HepG2 (cell line): ENCODE measurements around the gene VILL. TPM values are rescaled to one million over a fixed set of nuclear protein-coding genes. Genes with fewer than 3 reads are reported as not detected.
A peak's percentile ranks its signal among the peaks of the same experiment; 100 is the strongest.

Experiments
- ATF2 ChIP-seq: sonication (generic); formaldehyde crosslinking; IDR thresholded peaks from 2 replicates; pipeline ENCODE4 v1.4.0; 2020; ENCODE audit warnings: missing genetic modification reagents
- EP300 ChIP-seq, 3 experiments: sonication (generic) in 1 of 3; formaldehyde crosslinking in 1 of 3; IDR thresholded peaks; 2 replicates each; pipeline versions ENCODE4 v1.5.1 to v1.6.1; 2011 to 2020; ENCODE audit warnings: low read depth in 2 of 3, low read length in 2 of 3, borderline replicate concordance in 1 of 3, improper control_type of control experiment in 1 of 3, mild to moderate bottlenecking in 1 of 3, missing genetic modification reagents in 1 of 3, moderate library complexity in 1 of 3
- GATA4 ChIP-seq: sonication (generic); IDR thresholded peaks from 2 replicates; pipeline ENCODE4 v1.6.1; 2016; ENCODE audit warnings: antibody characterized with exemption, low read depth, borderline replicate concordance
- HDAC1 ChIP-seq: sonication (generic); formaldehyde crosslinking; IDR thresholded peaks from 2 replicates; pipeline ENCODE4 v1.5.1; 2020; ENCODE audit warnings: mild to moderate bottlenecking, missing genetic modification reagents
- HNRNPLL ChIP-seq: fragments of 200-400 bp; formaldehyde crosslinking; IDR thresholded peaks from 2 replicates; pipeline ENCODE4 v1.6.1; 2017; ENCODE audit warnings: mild to moderate bottlenecking, low read depth, low read length; ENCODE audit not compliant: poor library complexity, severe bottlenecking
- KLF12 ChIP-seq: sonication (generic); formaldehyde crosslinking; IDR thresholded peaks from 2 replicates; pipeline ENCODE4 v1.4.0; 2020; ENCODE audit warnings: missing genetic modification reagents, borderline replicate concordance
- PAXIP1 ChIP-seq: sonication (generic); formaldehyde crosslinking; conservative IDR thresholded peaks from 2 replicates; pipeline ENCODE4 v1.4.0; 2020; ENCODE audit warnings: mild to moderate bottlenecking, missing genetic modification reagents, moderate library complexity
- TAF1 ChIP-seq: sonication (generic); formaldehyde crosslinking; IDR thresholded peaks from 2 replicates; pipeline ENCODE4 v1.4.0; 2020; ENCODE audit warnings: missing genetic modification reagents
- ZMYM4 ChIP-seq: sonication (generic); formaldehyde crosslinking; IDR thresholded peaks from 2 replicates; pipeline ENCODE4 v1.8.1; 2023; ENCODE audit warnings: mild to moderate bottlenecking, missing genetic modification reagents
- ZNF251 ChIP-seq: sonication (generic); formaldehyde crosslinking; IDR thresholded peaks from 2 replicates; pipeline ENCODE4 v1.9.0; 2021; ENCODE audit warnings: mild to moderate bottlenecking, missing genetic modification reagents
- ZNF253 ChIP-seq: sonication (generic); formaldehyde crosslinking; IDR thresholded peaks from 2 replicates; pipeline ENCODE4 v1.8.0; 2022; ENCODE audit warnings: mild to moderate bottlenecking, missing genetic modification reagents, borderline replicate concordance
- ZNF260 ChIP-seq: sonication (generic); formaldehyde crosslinking; IDR thresholded peaks from 2 replicates; pipeline ENCODE4 v1.4.0; 2020; ENCODE audit warnings: missing genetic modification reagents, low read depth, mild to moderate bottlenecking, borderline replicate concordance
- ZNF441 ChIP-seq: sonication (generic); formaldehyde crosslinking; IDR thresholded peaks from 2 replicates; pipeline ENCODE4 v1.7.0; 2021; ENCODE audit warnings: missing genetic modification reagents, borderline replicate concordance
- ZNF550 ChIP-seq: sonication (generic); formaldehyde crosslinking; IDR thresholded peaks from 2 replicates; pipeline ENCODE4 v1.4.0; 2020; ENCODE audit warnings: mild to moderate bottlenecking, missing genetic modification reagents, borderline replicate concordance
- polyA plus RNA-seq, 8 experiments: library from polyadenylated mRNA; depleted of rRNA in 3 of 8; stranded (reverse) in 7 of 8; unstranded in 1 of 8; fragments of >200 nt; fragmentation: Illumina TruSeq in 4 of 8; extraction: Trizol in 4 of 8; gene quantifications; 2 replicates each; pipeline versions ENCODE4 v1.2.1 to v1.2.3, GENCODE V29; 2011 to 2016; ENCODE audit warnings: low read depth in 4 of 8, missing spikeins in 1 of 8, mixed read lengths in 1 of 8; ENCODE audit not compliant: insufficient read depth in 1 of 8
- total RNA-seq, 5 experiments: library from RNA; depleted of rRNA; stranded (reverse); fragments of >200 nt; fragmentation: Illumina TruSeq; extraction: Trizol; gene quantifications; 2 replicates each; pipeline ENCODE4 v1.2.3, GENCODE V29; 2016; ENCODE audit warnings: low read depth in 1 of 5
- TF ChIP-seq, protein P1 (sequence below): sonication (generic); formaldehyde crosslinking; IDR thresholded peaks from 2 replicates; pipeline ENCODE4 v1.5.0; 2020; ENCODE audit warnings: mild to moderate bottlenecking, missing genetic modification reagents, borderline replicate concordance

The VILL gene
- total and polyA plus RNA-seq, 2 of the 13 experiments (the other 11 are each of a cell fraction or from before 2014, with no cell fraction given): 3.2 to 5.3 TPM

DNA sequence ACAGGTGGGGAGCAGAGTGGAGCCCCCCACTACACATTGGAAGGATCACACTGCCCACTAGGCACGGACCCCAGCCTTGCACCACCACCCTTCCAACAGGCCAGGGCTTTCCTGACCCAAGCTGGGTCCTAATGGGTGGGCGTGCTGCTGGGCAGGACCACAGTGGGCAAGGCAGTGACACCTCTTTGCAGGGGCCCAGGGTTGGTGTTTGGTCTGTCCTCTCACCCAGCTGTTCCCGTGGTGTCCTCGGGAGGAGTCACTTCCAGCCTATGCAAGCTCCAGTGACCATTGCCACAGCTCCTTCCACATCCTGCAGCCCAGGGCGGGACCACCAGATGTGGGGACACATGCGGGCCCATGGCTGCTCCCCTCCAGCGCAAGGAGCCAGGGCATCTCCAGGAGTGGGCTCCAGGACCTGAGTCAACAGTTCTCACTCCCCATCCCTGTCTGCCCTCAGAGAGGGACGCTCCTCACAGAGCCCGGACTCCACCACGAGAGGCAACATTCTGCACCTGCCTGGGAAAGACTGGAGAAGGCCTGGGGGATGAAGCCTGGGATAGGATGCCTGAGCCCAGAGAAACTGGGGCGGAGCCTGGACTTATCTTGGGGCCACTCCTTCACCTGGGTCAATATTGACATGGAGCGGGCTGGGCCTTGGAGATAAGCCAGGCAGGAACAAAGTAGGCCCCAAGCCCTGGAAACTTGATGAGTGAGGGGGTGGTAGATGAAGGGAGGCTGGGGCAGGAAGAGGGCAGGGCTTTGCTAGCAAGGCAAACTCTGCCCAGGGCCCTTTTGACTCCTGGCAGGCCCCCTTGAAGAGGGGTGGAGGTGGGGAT, 3.9 kb upstream of the VILL start (continued):
- TF ChIP-seq, protein P1, sequence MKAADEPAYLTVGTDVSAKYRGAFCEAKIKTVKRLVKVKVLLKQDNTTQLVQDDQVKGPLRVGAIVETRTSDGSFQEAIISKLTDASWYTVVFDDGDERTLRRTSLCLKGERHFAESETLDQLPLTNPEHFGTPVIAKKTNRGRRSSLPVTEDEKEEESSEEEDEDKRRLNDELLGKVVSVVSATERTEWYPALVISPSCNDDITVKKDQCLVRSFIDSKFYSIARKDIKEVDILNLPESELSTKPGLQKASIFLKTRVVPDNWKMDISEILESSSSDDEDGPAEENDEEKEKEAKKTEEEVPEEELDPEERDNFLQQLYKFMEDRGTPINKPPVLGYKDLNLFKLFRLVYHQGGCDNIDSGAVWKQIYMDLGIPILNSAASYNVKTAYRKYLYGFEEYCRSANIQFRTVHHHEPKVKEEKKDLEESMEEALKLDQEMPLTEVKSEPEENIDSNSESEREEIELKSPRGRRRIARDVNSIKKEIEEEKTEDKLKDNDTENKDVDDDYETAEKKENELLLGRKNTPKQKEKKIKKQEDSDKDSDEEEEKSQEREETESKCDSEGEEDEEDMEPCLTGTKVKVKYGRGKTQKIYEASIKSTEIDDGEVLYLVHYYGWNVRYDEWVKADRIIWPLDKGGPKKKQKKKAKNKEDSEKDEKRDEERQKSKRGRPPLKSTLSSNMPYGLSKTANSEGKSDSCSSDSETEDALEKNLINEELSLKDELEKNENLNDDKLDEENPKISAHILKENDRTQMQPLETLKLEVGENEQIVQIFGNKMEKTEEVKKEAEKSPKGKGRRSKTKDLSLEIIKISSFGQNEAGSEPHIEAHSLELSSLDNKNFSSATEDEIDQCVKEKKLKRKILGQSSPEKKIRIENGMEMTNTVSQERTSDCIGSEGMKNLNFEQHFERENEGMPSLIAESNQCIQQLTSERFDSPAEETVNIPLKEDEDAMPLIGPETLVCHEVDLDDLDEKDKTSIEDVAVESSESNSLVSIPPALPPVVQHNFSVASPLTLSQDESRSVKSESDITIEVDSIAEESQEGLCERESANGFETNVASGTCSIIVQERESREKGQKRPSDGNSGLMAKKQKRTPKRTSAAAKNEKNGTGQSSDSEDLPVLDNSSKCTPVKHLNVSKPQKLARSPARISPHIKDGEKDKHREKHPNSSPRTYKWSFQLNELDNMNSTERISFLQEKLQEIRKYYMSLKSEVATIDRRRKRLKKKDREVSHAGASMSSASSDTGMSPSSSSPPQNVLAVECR (CRISPR knock-in tag): peak; percentile 55; the same call in 1 of the 2 replicates
- TF ChIP-seq EP300 (IDR thresholded peaks at IDR 0.05; ENCODE audit: low read depth in 2 of 2, low read length in 2 of 2) (peak in 1 of 2 experiments; percentile 82; a peak in 2 of 4 replicates), EP300 (CRISPR knock-in tag; IDR thresholded peaks at IDR 0.05; ENCODE audit: borderline replicate concordance) (peak; percentile 75; the same call in 1 of the 2 replicates), HDAC1 (CRISPR knock-in tag) (no peak), ZNF441 (no peak), PAXIP1 (CRISPR knock-in tag) (peak; percentile 82), TAF1 (CRISPR knock-in tag) (no peak), ZNF253 (CRISPR knock-in tag) (no peak), ZNF260 (CRISPR knock-in tag) (no peak), ZMYM4 (peak; percentile 56), HNRNPLL (no peak), ZNF550 (CRISPR knock-in tag) (no peak), ZNF251 (CRISPR knock-in tag) (no peak), GATA4 (peak; percentile 83), KLF12 (CRISPR knock-in tag) (no peak), ATF2 (CRISPR knock-in tag) (0 out of 2 replicates have a peak, but pooled peaks have one; percentile 51)
